Keratinocyte (primary cell): ENCODE measurements around the gene SLC39A8. TPM values are rescaled to one million over a fixed set of nuclear protein-coding genes. Genes with fewer than 3 reads are reported as not detected.

Source experiments
- DNase-seq: peaks from one replicate; pipeline ENCODE4 v3.0.0-alpha.2; 2011; ENCODE audit warnings: low read depth, missing footprints, low spot score
- FAIRE-seq: peaks from 2 replicates; lab custom pipeline; 2011; peaks lifted over from hg19 to GRCh38; lab: Jason Lieb, UNC
- H2AFZ ChIP-seq: 2 replicates; pipeline ENCODE4 v1.6.0; 2012; ENCODE audit warnings: low read length, control low read depth, inconsistent platforms; ENCODE audit not compliant: control insufficient read depth
- H3K27ac ChIP-seq: 2 replicates; pipeline ENCODE4 v1.5.1; 2011; ENCODE audit warnings: low read length; ENCODE audit not compliant: control insufficient read depth, insufficient read depth
- H3K27me3 ChIP-seq: 3 replicates; pipeline ENCODE4 v1.6.0; 2011; ENCODE audit warnings: low read length; ENCODE audit not compliant: control insufficient read depth, insufficient read depth; ENCODE audit errors: extremely low read depth
- H3K36me3 ChIP-seq, 2 experiments: 2 replicates in 1 of 2; 3 replicates in 1 of 2; pipeline ENCODE4 v1.5.1; 2011; ENCODE audit warnings: low read length in 2 of 2, mild to moderate bottlenecking in 1 of 2; ENCODE audit not compliant: control insufficient read depth in 2 of 2, insufficient read depth in 2 of 2; ENCODE audit errors: extremely low read depth in 1 of 2
- H3K4me1 ChIP-seq: 3 replicates; pipeline ENCODE4 v1.5.1; 2011; ENCODE audit warnings: low read length; ENCODE audit not compliant: control insufficient read depth, insufficient read depth; ENCODE audit errors: extremely low read depth
- H3K4me2 ChIP-seq: 3 replicates; pipeline ENCODE4 v1.6.0; 2011; ENCODE audit warnings: low read depth, low read length; ENCODE audit not compliant: control insufficient read depth, insufficient read depth; ENCODE audit errors: extremely low read depth
- H3K4me3 ChIP-seq, 3 experiments: fragments of 200-600 bp in 1 of 3; sonication (generic) in 1 of 3; 2 replicates in 2 of 3; 3 replicates in 1 of 3; pipeline ENCODE4 v1.5.1; 2011 to 2016; ENCODE audit warnings: low read length in 3 of 3, mild to moderate bottlenecking in 3 of 3, control low read depth in 2 of 3, inconsistent platforms in 1 of 3, low read depth in 1 of 3, mixed read lengths in 1 of 3, mixed run types in 1 of 3, moderate library complexity in 1 of 3; ENCODE audit not compliant: control insufficient read depth in 2 of 3, insufficient read depth in 2 of 3; ENCODE audit errors: extremely low read depth in 1 of 3
- H3K79me2 ChIP-seq: 2 replicates; pipeline ENCODE4 v1.6.0; 2012; ENCODE audit warnings: low read length; ENCODE audit not compliant: control insufficient read depth, insufficient read depth
- H3K9ac ChIP-seq: 3 replicates; pipeline ENCODE4 v1.6.0; 2011; ENCODE audit warnings: low read length; ENCODE audit not compliant: control insufficient read depth, insufficient read depth; ENCODE audit errors: extremely low read depth
- H3K9me1 ChIP-seq: 3 replicates; pipeline ENCODE4 v1.6.0; 2011; ENCODE audit warnings: low read length; ENCODE audit not compliant: control insufficient read depth, insufficient read depth; ENCODE audit errors: extremely low read depth
- H3K9me3 ChIP-seq: 2 replicates; pipeline ENCODE4 v1.5.1; 2012; ENCODE audit warnings: low read depth, low read length; ENCODE audit not compliant: control insufficient read depth
- H4K20me1 ChIP-seq: 3 replicates; pipeline ENCODE4 v1.6.0; 2011; ENCODE audit warnings: low read length; ENCODE audit not compliant: control insufficient read depth, insufficient read depth; ENCODE audit errors: extremely low read depth
- EZH2 ChIP-seq: IDR thresholded peaks from one replicate; pipeline ENCODE4 v1.6.1; 2012; ENCODE audit warnings: inconsistent platforms, mild to moderate bottlenecking, low read length, moderate library complexity
- dilution Hi-C: fragments of 300-500 bp; cut with MboI; formaldehyde crosslinking; loops from one replicate; pipeline ENCODE4 v1.7.0; 2020; ENCODE audit warnings: low sequenced_read_pairs; ENCODE audit not compliant: extremely low pct_ligation_motif_present
- polyA plus RNA-seq, 5 experiments: library from polyadenylated mRNA; depleted of rRNA in 3 of 5; stranded (reverse) in 3 of 5; stranded (forward) in 1 of 5; unstranded in 1 of 5; fragments of >200 nt; gene quantifications; 1 replicate in 1 of 5; 2 replicates in 3 of 5; 3 replicates in 1 of 5; pipeline versions ENCODE4 v1.2.1 to v1.2.3, GENCODE V29; 2011 to 2012; ENCODE audit warnings: missing spikeins in 2 of 5, low read depth in 1 of 5, low replicate concordance in 1 of 5
- TF ChIP-seq, protein P1 (sequence below), 3 experiments: IDR thresholded peaks in 1 of 3; conservative IDR thresholded peaks in 1 of 3; optimal IDR thresholded peaks in 1 of 3; 2 replicates in 2 of 3; 3 replicates in 1 of 3; pipeline versions ENCODE3 to v1.5.1; 2011; ENCODE audit warnings: low read length in 3 of 3, mild to moderate bottlenecking in 3 of 3, moderate library complexity in 2 of 3, control low read depth in 1 of 3, inconsistent platforms in 1 of 3; ENCODE audit not compliant: insufficient read depth in 2 of 3; ENCODE audit errors: extremely low read depth in 1 of 3

Gene SLC39A8
- polyA plus RNA-seq, 1 donor (not counting 4 experiments of a cell fraction or from before 2014, with no cell fraction given) = 7.5 TPM

DNA sequence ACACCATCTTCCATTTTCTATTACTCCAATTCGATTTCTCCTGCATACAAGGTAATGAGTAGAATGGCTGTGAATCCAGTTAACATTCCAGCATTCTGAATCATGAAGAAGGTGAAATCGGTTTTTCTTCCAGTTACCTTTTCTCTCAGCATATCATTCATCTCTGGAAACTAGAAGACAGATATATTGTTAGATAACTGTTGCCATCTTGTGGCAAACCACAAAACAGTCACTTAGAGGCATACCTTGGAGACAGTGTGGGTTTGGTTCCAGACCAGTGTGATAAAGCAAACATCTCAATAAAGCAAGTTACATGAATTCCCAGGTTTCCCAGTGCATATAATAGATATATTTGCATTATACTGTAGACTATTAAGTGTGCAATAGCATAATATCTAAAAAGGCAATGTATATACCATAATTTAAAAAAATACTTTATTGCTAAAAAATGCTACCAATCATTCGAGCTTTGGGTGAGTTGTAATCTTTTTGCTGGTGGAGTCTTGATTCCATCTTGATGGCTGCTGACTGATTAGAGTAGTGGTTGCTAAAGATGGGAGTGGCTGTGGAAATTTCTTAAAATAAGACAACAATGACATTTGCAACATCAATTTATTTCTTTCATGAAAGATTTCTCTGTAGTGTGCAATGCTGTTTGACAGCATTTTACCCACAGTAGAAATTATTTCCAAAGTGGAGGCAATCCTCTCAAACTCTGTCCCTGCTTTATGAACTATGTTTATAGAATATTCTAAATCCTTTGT lies 82.1 kb downstream of the SLC39A8 start:
- DNase-seq (peak; percentile 2), FAIRE-seq (peak; percentile 46)

DNA sequence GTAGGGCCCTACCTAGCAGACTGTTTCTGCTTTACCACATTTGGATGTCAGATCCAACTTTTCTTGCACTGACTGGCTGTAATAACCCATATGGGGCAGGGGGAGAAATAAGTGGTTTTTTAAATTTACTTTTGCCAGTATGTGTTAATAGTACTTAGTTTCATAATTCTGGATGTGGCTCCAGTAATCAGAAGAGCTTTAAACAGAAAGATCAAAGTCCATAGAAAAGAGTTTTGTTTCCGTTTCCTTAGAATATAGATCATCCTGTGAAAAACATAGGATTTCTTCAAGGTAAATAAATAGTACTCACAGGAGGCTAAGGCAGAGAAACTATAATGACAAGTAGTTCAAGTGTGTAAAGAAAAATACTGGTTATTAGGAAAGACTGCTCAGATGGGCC lies 85.6 kb downstream of the SLC39A8 start:
- no peaks in the 10 kb centered on the region for H3K9me1 ChIP-seq
- H4K20me1 ChIP-seq = no peaks in the 10 kb centered on the region
- no peak for DNase-seq
- H3K79me2 ChIP-seq = no peaks in the 10 kb centered on the region
- no peak for TF ChIP-seq EZH2
- TF ChIP-seq, protein P1, sequence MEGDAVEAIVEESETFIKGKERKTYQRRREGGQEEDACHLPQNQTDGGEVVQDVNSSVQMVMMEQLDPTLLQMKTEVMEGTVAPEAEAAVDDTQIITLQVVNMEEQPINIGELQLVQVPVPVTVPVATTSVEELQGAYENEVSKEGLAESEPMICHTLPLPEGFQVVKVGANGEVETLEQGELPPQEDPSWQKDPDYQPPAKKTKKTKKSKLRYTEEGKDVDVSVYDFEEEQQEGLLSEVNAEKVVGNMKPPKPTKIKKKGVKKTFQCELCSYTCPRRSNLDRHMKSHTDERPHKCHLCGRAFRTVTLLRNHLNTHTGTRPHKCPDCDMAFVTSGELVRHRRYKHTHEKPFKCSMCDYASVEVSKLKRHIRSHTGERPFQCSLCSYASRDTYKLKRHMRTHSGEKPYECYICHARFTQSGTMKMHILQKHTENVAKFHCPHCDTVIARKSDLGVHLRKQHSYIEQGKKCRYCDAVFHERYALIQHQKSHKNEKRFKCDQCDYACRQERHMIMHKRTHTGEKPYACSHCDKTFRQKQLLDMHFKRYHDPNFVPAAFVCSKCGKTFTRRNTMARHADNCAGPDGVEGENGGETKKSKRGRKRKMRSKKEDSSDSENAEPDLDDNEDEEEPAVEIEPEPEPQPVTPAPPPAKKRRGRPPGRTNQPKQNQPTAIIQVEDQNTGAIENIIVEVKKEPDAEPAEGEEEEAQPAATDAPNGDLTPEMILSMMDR (optimal IDR thresholded peaks at IDR 0.05 in 1 of 3, IDR thresholded peaks at IDR 0.05 in 1 of 3, conservative IDR thresholded peaks at IDR 0.05 in 1 of 3; ENCODE audit: extremely low read depth in 1 of 3, insufficient read depth in 2 of 3, low read length in 3 of 3) = no peak
- H2AFZ ChIP-seq = no peak overlapping the region
- no peak overlapping the region for H3K4me3 ChIP-seq
- dilution Hi-C loops = no loop called here
- no peaks in the 10 kb centered on the region for H3K9me3 ChIP-seq
- H3K36me3 ChIP-seq = no peaks in the 10 kb centered on the region
- no peak for FAIRE-seq
- no peak overlapping the region for H3K27ac ChIP-seq
- H3K4me1 ChIP-seq = no peaks in the 10 kb centered on the region
- H3K27me3 ChIP-seq = no peaks in the 10 kb centered on the region
- H3K9ac ChIP-seq = no peak overlapping the region
- H3K4me2 ChIP-seq = no peak overlapping the region

More for the DNA sequence above, 82.1 kb downstream of the SLC39A8 start:
- H3K4me2 ChIP-seq = no peak overlapping the region
- no peaks in the 10 kb centered on the region for H3K27me3 ChIP-seq
- no peaks in the 10 kb centered on the region for H3K9me3 ChIP-seq
- TF ChIP-seq EZH2 = no peak
- TF ChIP-seq, protein P1 (optimal IDR thresholded peaks at IDR 0.05 in 1 of 3, IDR thresholded peaks at IDR 0.05 in 1 of 3, conservative IDR thresholded peaks at IDR 0.05 in 1 of 3; ENCODE audit: extremely low read depth in 1 of 3, insufficient read depth in 2 of 3, low read length in 3 of 3) = peak; percentile 45 to 62 (median 55)
- H3K27ac ChIP-seq = no peak overlapping the region
- H3K36me3 ChIP-seq = no peaks in the 10 kb centered on the region
- H2AFZ ChIP-seq = no peak overlapping the region
- no peaks in the 10 kb centered on the region for H3K79me2 ChIP-seq
- dilution Hi-C loops = no loop called here
- H3K9ac ChIP-seq = no peak overlapping the region
- H3K4me3 ChIP-seq = no peak overlapping the region
- H4K20me1 ChIP-seq = no peaks in the 10 kb centered on the region
- H3K4me1 ChIP-seq = no peaks in the 10 kb centered on the region
- H3K9me1 ChIP-seq = no peaks in the 10 kb centered on the region
